Measurements from ENCODE around the gene PIP4K2A.

The PIP4K2A gene

DNA sequence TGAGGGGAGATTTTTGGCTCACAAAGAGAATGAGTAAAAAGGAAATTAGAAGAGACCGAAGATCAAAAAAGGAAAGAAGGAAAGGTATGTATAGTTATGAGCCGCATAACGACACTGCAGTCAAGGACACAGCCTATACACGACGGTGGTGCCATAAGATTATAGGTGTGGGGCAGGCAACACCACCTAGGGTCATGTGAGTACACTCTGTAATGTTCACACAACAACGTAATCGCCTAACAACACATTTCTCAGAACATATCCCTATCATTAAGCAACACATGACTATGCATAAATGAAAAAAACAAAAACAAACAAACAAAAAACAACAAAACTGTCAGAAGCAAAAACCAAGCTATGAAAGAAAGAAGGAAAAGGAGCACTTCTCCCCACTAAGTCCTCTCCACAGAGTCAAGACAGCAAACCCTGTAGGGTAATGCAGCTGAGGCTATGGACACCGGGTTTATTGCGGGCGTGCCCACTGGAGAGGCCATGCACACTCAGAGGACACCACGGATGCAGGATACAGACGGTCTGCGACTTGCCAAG is 45.1 kb downstream of the PIP4K2A start:
- no peak for FAIRE-seq
- DNase-seq (ENCODE audit: low spot score) = no peak

- no peak for FAIRE-seq
- no peak for DNase-seq (ENCODE audit: low spot score)
Measured at GRCh38 chr10:22667093-22667480, 47.3 kb downstream of the PIP4K2A start.

GRCh38 chr10:22666287-22667092 is 47.9 kb downstream of the PIP4K2A start:
- no peak for DNase-seq (ENCODE audit: low spot score)
- FAIRE-seq = no peak

- DNase-seq (ENCODE audit: low spot score) (no peak), FAIRE-seq (no peak)
Measured at GRCh38 chr10:22665329-22665728, 49.0 kb downstream of the PIP4K2A start.

DNA sequence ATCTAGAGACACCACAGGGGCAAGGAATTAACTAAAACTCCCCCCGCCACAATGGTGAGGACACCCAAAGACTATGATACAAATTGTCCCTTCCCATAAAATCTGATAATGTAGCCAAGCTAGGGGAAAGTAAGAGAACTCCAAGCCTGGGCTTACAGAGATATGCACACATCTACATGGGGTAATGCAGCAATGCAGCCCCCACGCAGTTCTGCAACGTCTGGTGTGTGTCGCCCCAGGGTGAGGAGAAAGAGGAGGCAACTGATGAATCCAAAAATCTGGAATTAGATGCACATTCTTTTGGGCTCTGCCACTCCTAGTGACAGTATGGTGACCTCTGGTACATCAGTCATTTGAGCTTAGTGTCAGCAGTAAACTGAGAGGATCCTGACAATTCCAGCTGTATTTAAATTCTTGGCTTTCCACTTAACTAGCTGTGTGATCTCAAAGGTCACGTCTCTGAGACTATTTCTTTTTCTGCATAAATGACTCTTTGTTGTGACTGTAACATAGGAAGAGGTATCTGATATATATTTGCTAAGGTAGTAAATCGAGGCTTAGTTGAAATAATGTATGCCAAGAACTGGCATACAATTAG is 51.5 kb downstream of the PIP4K2A start:
- no peak for FAIRE-seq

DNA sequence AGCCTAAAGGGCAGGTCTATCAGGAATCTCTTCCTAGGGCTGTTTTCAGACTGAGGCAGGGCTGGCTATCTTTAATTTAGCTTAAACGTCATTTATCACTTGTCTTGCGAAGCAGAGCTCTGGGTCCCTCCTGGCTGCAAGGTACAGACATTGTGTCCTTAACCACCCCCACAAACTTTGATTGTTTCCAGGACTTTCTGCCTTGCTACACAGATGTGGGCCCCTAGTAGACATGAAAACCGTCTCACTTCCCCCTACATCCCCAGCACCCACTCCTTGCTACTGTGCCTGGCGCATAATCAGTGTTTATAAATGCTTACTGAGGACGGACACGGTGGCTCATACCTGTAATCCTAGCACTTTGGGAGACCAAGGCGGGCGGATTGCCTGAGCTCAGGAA is 54.5 kb downstream of the PIP4K2A start:
- DNase-seq (ENCODE audit: low spot score) (no peak), FAIRE-seq (no peak)

More for the DNA sequence above, 51.5 kb downstream of the PIP4K2A start:
- no peak for DNase-seq (ENCODE audit: low spot score)

DNA sequence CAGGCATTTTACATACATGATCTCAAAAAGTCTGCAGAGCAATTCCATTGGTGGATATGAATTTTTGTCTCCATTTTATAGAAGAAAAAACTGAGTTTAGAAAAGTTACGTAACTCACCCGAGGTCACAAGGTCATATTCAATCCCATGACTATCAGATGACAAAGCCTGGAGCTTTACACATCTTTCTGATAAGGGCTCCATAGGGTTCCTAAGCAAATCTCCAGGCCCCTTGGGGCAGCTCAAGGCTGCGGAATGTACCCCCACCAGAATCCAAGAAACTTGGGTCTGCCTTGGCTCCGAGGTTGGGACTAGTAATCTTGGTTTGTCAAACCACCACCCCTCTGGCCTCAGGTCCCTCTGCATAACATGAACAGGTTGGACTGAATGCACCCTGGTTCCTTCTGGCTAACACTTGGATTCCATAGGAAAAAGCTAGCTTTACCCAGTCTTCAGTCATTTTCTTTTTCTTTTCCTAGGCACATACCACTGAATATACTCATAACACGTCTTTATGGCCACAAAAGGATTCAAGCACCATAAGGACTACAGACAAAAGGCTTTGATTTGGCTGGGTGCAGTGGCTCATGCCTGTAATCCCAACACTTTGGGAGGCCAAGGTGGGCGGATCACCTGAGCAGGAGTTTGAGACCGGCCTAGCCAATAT is 55.5 kb downstream of the PIP4K2A start:
- DNase-seq (ENCODE audit: low spot score) = no peak
- no peak for FAIRE-seq

DNA sequence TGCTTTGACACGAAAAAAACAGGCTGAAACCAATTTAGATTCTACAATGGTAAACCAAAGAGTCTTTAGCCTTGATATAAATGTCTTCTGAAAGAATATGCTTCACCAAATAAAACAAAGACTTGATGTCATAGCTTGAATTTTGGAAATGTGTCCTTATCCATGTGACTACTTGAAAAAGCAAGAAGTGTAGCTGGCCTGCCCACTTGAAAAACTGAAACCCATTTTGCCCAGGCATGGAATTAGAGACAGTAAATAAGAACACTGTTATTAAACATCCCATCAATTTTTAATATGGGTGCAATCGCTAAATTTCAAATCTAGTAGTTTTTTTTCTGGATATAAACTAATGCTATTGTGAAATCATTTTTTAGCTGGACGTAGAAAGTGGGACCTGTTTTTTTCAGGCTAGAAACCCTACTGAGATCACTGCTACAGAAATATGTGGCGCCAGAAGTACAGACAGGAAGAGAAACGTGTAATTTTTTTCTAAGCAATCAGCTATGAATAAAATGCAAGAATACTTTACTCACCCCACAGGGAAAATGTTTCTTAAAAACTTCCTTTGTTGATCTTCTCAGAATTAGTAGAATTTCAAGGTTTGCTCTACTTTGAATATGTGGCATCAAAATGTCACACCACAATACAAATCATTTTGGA is 56.7 kb downstream of the PIP4K2A start:
- FAIRE-seq = no peak
- DNase-seq (ENCODE audit: low spot score) = no peak

GRCh38 chr10:22657024-22657423 is 57.4 kb downstream of the PIP4K2A start:
- DNase-seq (ENCODE audit: low spot score) = no peak
- no peak for FAIRE-seq

DNA sequence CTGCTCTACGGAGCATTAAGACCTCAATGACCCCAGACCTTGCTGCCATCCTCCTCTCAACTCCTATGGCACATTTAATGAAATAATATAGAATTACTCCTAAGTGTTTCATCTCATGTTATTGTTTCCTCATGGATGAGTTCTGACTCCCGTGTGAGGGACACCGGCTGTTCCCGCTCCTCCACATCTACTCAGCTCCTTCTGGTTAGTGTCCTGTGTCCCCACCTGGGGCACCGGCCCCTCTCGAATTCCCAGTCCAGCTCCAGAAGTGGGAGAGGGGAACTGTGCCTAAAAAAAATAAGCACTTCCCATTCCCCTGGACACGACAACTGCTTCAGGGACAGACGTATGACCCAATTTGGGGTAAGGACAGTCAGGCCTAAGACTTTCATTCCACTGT is 58.3 kb downstream of the PIP4K2A start:
- FAIRE-seq (no peak), DNase-seq (ENCODE audit: low spot score) (no peak)

- FAIRE-seq = peak; percentile 72
- DNase-seq (ENCODE audit: low spot score) = peak; percentile 71
Measured at GRCh38 chr10:22655312-22655981, 58.9 kb downstream of the PIP4K2A start.

GRCh38 chr10:22652988-22653481 is 61.3 kb downstream of the PIP4K2A start:
- FAIRE-seq (no peak), DNase-seq (ENCODE audit: low spot score) (no peak)

DNA sequence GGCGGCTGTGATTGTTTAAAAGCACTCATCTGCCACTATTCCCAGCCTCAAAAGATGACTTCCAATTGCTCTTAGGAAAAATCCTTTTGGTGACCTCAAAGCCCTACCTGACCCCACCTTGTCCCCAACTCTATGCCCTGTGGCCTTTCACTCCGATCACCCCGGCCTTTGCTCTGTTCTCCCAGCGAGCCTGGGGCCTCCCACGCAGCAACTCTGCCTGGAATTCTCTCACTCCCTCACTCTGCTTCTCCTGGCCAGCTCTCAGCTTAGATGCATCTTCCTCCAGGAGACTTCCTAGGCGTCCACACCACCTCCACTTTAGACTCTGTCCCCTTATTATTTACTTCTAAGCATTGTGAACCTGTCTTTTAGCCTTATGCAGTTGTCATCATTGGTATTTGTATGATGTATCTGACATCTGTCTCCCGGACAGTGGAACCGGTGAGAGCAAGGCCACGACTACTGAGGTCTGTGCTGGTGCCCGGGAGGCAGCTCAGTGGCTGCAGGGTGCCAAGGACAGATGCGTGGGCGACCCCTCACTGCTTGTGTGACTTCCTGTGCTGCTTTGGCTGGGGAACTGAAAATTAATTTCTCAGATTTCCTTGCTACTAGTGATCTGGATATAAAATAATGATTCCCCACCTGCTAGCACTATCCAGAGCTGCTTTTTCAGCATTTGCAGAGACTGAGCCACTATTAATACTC is 63.0 kb downstream of the PIP4K2A start:
- no peak for DNase-seq (ENCODE audit: low spot score)
- no peak for FAIRE-seq

GRCh38 chr10:22649994-22650393 is 64.4 kb downstream of the PIP4K2A start:
- FAIRE-seq = no peak
- DNase-seq (ENCODE audit: low spot score) = no peak

DNA sequence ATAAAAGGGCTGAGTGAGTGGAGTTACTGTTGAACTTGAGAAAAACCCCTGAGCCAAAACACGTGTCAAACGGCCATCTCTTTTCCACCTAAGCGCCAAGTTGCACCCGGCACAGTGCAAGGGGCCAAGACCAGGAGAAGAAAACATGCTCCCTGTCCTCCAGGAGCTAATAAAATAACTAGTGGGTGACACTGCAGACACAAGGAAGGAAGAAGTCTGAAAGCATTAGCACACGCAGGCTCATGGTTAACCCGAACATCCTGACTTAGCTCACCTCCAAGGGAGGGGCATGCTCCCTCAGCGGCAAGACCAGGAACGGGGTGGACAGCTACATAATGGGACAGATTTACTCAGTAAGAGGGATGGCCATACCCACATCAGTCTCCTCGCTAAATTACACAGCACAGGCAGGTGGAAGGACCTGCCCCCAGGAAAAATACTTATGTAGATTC is 65.0 kb downstream of the PIP4K2A start:
- FAIRE-seq (no peak), DNase-seq (ENCODE audit: low spot score) (peak; percentile 83)

- peak; percentile 96 for DNase-seq (ENCODE audit: low spot score)
- peak; percentile 99 for FAIRE-seq
Measured at GRCh38 chr10:22648547-22648961, 65.8 kb downstream of the PIP4K2A start.

DNA sequence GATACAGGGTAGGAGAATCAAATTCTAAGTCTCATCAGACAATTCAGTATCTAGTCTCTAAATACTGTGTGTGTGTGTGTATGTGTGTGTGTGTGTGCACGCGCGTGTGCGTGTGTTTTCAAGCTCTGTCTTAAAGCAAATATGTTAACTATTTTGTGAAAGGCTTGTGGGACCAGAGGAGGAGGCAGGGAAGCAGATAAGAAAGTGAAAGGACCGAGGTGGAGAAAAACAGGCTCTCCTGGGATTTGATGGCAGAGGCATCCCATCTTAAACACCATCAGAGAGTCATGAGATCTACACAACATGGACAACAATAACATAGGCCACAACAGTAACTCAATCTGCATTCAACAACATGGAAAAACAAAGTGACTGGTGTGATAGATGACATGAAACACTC is 67.1 kb downstream of the PIP4K2A start:
- FAIRE-seq = no peak
- no peak for DNase-seq (ENCODE audit: low spot score)

DNA sequence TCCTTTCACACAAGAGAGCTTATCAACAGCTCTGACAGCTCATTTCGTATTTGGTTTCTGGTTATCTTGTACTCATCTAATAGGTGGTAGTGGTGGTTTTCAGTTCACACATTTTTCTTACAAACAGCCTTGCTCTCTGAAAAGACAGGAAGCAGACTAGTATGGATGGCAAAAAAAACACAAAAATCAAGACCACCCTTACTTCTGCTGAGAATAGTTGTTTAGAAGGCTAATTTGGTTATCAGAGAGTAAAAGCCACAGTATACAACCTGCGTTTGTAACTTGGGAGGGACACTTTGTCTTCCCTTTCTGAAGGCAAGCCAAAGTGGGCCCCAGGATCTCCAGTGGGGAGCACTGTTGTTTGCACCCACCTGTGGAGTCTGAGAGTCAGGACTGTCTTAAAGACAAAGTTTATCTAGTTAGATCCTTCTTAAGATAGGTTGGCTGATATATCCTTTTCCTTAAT is 68.0 kb downstream of the PIP4K2A start:
- FAIRE-seq (no peak), DNase-seq (ENCODE audit: low spot score) (no peak)

GRCh38 chr10:22644222-22644621 is 70.2 kb downstream of the PIP4K2A start:
- FAIRE-seq (no peak), DNase-seq (ENCODE audit: low spot score) (no peak)

- FAIRE-seq (no peak), DNase-seq (ENCODE audit: low spot score) (no peak)
Measured at GRCh38 chr10:22643775-22644174, 70.6 kb downstream of the PIP4K2A start.
